ENCODE results near the gene WBP1L.

Gene WBP1L

GRCh38 chr10:102781090-102781920 is 37.6 kb downstream of the WBP1L start:
- peak; percentile 66 for DNase-seq

GRCh38 chr10:102781921-102782557 is 38.3 kb downstream of the WBP1L start:
- no peak for DNase-seq

- peak; percentile 72 for DNase-seq
These were observed 39.2 kb downstream of the WBP1L start for GRCh38 chr10:102782673-102783551.

GRCh38 chr10:102783568-102783967 is 39.8 kb downstream of the WBP1L start:
- DNase-seq = no peak

GRCh38 chr10:102785818-102786217 is 42.1 kb downstream of the WBP1L start:
- DNase-seq = peak; percentile 43

GRCh38 chr10:102791754-102792395 is 48.1 kb downstream of the WBP1L start:
- no peak for DNase-seq

- DNase-seq = no peak
These were observed 52.0 kb downstream of the WBP1L start for GRCh38 chr10:102795453-102796406.

- DNase-seq = peak; percentile 92
These were observed 52.8 kb downstream of the WBP1L start for GRCh38 chr10:102796407-102797176.

- peak; percentile 57 for DNase-seq
These were observed 56.1 kb downstream of the WBP1L start for GRCh38 chr10:102799691-102800471.

- DNase-seq = peak; percentile 46
These were observed 57.0 kb downstream of the WBP1L start for GRCh38 chr10:102800611-102801335.

GRCh38 chr10:102801496-102801895 is 57.7 kb downstream of the WBP1L start:
- DNase-seq = no peak

- no peak for DNase-seq
These were observed 58.2 kb downstream of the WBP1L start for GRCh38 chr10:102801978-102802377.

- peak; percentile 63 for DNase-seq
These were observed 59.3 kb downstream of the WBP1L start for GRCh38 chr10:102802920-102803534.

GRCh38 chr10:102804382-102805055 is 60.8 kb downstream of the WBP1L start:
- no peak for DNase-seq

GRCh38 chr10:102808380-102808779 is 64.6 kb downstream of the WBP1L start:
- DNase-seq = no peak

- no peak for DNase-seq
These were observed 67.6 kb downstream of the WBP1L start for GRCh38 chr10:102811346-102811745.

- peak; percentile 49 for DNase-seq
These were observed 68.6 kb downstream of the WBP1L start for GRCh38 chr10:102812231-102812876.
